ENCODE measurements around the gene RNU4-1. TPM values are rescaled to one million over a fixed set of nuclear protein-coding genes. Genes with fewer than 3 reads are reported as not detected.
A peak's percentile ranks its signal among the peaks of the same experiment; 100 is the strongest.

Gene RNU4-1
- total and polyA plus RNA-seq, 9 of the 15 experiments (the other 6 are each of a cell fraction or from before 2014, with no cell fraction given): under 0.01 to 19,719 (median 3,563) TPM; not detected in 4

DNA sequence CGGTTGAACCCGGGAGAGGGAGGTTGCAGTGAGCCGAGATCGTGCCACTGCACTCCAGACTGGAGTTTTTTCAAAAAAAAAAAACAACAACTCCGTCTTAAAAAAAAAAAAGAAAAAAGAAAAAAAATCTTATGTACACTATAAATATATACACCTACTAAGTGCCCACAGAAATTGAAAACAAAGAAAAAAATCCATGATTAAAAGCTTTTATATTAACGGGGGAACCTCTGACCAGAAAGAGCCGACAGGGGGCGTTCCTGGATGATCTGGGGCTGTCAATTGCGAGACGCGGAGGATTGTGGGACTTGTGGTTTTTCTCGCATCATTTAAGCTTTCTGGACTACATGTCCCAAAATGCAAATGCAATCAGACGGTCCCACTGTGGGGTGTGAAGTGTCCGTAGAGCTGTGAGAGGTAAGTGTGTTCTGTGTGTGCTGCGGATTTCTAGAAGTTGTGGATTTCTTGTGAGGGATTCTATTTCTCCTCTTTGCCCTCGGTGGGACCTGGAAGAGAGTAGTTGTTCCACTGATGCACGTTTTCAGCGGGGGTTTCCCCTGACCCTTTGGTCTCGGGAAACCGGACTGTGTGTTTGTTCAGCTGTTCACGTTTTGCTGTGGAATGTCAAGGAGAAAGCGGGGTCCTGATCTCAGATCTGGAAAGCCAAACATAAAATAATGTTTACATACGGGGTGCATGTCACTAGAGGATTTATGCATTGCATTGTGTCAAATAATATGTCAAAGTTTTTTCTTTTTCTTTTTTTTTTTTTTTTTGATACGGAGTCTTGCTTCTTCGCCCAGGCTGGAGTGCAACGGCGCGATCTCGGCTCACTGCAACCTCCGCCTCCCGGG, 9.2 kb upstream of the RNU4-1 start, which contains the start of gene SIRT4 (continued):
- TF ChIP-seq, protein P1, sequence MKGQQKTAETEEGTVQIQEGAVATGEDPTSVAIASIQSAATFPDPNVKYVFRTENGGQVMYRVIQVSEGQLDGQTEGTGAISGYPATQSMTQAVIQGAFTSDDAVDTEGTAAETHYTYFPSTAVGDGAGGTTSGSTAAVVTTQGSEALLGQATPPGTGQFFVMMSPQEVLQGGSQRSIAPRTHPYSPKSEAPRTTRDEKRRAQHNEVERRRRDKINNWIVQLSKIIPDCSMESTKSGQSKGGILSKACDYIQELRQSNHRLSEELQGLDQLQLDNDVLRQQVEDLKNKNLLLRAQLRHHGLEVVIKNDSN (CRISPR knock-in tag; IDR thresholded peaks at IDR 0.05): no peak
- TF ChIP-seq ZNF444 (CRISPR knock-in tag; IDR thresholded peaks at IDR 0.05): no peak
- TF ChIP-seq PRMT5 (CRISPR knock-in tag; IDR thresholded peaks at IDR 0.05): no peak
- TF ChIP-seq PTTG1 (tag; IDR thresholded peaks at IDR 0.05; ENCODE audit: low read depth): no peak
- TF ChIP-seq SRSF3 (IDR thresholded peaks at IDR 0.05; ENCODE audit: insufficient read depth, low read length): no peak
- no peak for TF ChIP-seq TBL1XR1 (IDR thresholded peaks at IDR 0.05; ENCODE audit: low read length in 2 of 2)
- TF ChIP-seq RAD21 (CRISPR knock-in tag; conservative IDR thresholded peaks at IDR 0.05 in 1 of 2, IDR thresholded peaks at IDR 0.05 in 1 of 2): no peak
- TF ChIP-seq, protein P2, sequence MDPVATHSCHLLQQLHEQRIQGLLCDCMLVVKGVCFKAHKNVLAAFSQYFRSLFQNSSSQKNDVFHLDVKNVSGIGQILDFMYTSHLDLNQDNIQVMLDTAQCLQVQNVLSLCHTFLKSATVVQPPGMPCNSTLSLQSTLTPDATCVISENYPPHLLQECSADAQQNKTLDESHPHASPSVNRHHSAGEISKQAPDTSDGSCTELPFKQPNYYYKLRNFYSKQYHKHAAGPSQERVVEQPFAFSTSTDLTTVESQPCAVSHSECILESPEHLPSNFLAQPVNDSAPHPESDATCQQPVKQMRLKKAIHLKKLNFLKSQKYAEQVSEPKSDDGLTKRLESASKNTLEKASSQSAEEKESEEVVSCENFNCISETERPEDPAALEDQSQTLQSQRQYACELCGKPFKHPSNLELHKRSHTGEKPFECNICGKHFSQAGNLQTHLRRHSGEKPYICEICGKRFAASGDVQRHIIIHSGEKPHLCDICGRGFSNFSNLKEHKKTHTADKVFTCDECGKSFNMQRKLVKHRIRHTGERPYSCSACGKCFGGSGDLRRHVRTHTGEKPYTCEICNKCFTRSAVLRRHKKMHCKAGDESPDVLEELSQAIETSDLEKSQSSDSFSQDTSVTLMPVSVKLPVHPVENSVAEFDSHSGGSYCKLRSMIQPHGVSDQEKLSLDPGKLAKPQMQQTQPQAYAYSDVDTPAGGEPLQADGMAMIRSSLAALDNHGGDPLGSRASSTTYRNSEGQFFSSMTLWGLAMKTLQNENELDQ (CRISPR knock-in tag; IDR thresholded peaks at IDR 0.05; ENCODE audit: borderline replicate concordance): no peak
- TF ChIP-seq, protein P3, sequence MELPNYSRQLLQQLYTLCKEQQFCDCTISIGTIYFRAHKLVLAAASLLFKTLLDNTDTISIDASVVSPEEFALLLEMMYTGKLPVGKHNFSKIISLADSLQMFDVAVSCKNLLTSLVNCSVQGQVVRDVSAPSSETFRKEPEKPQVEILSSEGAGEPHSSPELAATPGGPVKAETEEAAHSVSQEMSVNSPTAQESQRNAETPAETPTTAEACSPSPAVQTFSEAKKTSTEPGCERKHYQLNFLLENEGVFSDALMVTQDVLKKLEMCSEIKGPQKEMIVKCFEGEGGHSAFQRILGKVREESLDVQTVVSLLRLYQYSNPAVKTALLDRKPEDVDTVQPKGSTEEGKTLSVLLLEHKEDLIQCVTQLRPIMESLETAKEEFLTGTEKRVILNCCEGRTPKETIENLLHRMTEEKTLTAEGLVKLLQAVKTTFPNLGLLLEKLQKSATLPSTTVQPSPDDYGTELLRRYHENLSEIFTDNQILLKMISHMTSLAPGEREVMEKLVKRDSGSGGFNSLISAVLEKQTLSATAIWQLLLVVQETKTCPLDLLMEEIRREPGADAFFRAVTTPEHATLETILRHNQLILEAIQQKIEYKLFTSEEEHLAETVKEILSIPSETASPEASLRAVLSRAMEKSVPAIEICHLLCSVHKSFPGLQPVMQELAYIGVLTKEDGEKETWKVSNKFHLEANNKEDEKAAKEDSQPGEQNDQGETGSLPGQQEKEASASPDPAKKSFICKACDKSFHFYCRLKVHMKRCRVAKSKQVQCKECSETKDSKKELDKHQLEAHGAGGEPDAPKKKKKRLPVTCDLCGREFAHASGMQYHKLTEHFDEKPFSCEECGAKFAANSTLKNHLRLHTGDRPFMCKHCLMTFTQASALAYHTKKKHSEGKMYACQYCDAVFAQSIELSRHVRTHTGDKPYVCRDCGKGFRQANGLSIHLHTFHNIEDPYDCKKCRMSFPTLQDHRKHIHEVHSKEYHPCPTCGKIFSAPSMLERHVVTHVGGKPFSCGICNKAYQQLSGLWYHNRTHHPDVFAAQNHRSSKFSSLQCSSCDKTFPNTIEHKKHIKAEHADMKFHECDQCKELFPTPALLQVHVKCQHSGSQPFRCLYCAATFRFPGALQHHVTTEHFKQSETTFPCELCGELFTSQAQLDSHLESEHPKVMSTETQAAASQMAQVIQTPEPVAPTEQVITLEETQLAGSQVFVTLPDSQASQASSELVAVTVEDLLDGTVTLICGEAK (IDR thresholded peaks at IDR 0.05): peak; percentile 64; the same call in 1 of the 2 replicates
- TF ChIP-seq, protein P3 (CRISPR knock-in tag; IDR thresholded peaks at IDR 0.05): no peak
- TF ChIP-seq FOXK1 (CRISPR knock-in tag; IDR thresholded peaks at IDR 0.05; ENCODE audit: borderline replicate concordance): no peak
- peak; percentile 87 for TF ChIP-seq ASH1L (IDR thresholded peaks at IDR 0.05; ENCODE audit: borderline replicate concordance, low read depth, partially characterized antibody)
- no peak for TF ChIP-seq YBX1 (IDR thresholded peaks at IDR 0.05)
